AG08396 (cell line): Measurements from ENCODE around the gene PITPNC1.
"Not testable (repeated sequence)": the region's sequence is repeated elsewhere in the genome, so short reads cannot be mapped to it uniquely, and the experiment has no call there.

Experiments used
- DNase-seq: peaks from one replicate; pipeline ENCODE4 v3.0.0; 2012; ENCODE audit warnings: low spot score, mixed read lengths

Gene PITPNC1

DNA sequence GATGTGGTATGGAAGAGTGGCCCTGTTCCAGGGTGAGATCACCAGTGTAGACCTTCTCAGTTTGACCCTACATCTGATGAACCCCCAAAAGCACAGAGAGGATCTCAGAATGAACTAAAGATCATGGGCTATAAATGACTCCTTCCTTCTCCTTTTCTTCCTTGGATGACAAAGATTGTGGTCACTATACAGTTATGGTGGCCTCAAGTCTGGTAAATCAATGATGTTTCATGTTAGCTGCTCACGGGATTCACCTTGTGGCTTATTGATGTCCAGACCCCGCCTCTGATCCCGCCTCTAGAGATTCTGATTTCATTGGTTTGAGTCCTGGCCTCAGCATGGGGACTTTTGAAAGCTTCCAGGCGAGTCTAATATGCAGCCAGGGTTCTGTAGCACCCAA, 112.2 kb downstream of the PITPNC1 start:
- DNase-seq, result no peak

DNA sequence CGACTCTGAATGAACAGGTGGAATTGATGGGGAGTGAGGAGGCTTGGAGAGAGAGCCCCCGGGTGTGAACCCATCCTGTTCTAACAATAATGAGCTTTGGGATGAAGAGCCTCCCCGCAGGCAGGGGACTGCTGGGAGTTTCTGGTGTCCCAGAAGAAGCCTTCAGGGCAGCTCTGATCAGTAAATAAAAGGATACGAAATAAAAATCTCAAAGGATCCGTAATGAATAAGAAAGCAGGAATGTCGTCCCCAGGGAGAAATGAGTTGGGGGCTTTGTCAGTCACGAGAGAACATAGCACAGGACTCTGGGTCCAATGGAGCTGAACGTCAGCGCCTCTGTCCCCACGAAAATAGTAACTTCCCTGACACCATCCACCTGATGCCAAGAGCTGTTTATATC, 113.4 kb downstream of the PITPNC1 start:
- DNase-seq, result no peak

DNA sequence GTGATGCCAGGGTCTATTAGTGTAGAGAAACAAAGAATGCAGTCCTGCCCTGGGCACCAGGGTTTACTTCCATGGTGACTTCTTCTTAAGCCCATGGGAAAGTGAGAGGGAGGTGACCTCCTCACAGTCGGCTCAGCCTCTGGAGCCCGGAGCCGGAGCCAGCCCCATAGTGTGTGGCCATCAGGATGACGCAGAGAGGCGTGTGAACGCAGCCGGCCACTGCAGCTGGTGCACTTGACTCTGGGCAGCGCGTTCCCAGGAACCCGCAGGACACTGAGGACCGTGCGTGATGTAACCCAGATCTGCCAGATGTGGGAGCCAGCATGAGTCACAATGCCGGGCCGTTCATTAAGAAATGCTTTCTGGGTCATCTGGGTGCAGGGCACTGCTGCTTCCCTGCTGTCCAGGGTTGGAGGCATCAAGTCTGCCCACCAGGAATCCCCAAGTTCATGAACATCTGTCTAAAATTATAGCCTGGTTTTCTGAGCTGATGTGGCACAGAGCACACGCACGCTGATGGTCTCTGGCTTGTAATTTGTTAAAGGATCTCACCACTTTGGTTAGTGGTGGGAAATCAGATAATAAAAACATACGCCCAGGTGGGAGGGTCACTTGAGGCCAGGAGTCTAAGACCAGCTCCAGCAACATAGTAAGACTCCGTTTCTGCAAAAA, 114.1 kb downstream of the PITPNC1 start:
- DNase-seq, result peak; percentile 93

DNA sequence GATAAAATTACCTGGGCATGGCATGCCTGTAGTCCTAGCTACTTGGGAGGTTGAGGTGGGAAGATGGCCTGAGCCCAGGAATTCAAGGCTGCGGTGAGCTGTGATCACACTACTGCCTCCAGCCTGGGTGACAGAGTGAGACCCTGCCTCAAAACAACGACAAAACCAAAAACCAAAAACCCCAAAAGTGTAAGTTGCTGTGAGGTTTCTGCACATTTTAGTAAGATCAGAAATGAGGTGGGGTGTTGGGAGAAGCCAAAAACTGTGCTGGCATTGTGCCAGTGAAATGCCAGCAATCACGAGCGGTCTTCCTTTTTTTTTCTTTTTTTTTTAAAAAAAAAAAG, 114.6 kb downstream of the PITPNC1 start:
- no peak for DNase-seq

DNA sequence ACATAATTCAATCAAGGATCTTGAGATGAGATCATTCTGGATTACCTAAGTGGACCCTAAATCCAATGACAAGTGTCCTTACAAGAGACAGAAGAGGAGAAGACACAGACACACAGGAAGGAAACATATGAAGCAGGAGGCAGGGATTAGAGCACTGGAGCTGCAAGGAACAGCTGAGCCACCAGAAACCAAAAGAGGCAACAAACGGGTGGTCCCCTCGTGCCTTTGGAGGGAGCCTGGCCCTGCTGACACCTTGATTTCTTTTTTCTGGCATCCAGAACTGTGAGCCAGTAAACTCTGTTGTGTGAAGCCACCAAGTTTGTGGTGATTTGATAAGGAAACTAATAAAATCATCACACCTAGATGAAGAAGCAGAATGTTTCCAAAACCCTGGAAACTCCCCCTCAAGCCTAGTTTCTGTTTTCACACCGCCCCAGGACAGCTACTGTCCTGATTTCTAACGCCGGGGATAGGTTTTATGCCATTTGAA, 115.2 kb downstream of the PITPNC1 start:
- no peak for DNase-seq

DNA sequence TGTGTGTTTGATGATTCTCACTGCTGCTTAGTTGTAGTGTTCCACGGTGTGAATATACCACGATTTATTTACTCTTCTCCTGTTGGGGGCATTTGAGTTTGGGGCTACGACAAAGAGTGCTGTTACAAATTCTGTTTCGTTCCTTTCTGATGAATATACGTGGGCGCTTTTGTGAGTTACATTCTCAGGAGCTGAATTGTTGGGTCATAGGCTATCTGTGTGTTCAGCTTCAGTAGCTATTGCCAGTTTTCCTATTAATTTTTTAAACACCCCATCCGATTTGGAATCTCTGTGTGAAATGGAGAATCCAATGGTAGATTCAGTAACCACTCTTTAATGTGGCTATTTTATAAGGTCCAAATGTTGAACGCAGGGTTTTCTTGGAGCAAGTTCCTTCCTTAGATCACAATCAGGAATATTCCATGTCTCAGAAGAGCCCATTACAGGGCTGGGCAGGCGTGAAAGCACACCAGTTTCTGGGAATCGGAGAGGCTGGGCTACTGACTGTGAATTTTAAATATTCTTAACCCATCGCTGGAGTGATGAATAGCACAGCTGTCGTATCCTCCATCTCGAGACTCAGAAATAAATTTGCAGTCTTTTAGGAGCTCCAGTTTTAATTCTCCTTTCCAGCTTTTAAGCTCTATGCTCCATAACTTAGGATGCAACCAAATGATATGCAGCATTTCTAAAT, 115.9 kb downstream of the PITPNC1 start:
- no peak for DNase-seq

DNA sequence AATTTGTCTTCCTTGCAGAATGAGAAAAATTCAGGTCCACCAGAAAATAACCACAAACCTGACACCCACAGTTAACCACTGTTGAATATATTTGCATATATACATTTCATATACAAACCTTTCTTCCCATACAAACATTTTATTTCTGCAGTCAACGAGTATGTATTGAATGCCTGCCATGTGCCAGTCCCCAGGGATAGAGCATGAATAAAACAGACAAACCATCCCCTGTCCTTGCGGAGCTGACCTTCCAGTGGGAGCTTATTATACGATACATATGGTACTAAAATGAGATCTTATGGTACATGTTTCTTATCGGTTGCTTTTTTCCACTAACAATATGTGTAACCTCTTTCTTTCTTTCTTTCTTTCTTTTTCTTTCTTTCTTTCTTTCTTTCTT, 116.7 kb downstream of the PITPNC1 start:
- no peak for DNase-seq

DNA sequence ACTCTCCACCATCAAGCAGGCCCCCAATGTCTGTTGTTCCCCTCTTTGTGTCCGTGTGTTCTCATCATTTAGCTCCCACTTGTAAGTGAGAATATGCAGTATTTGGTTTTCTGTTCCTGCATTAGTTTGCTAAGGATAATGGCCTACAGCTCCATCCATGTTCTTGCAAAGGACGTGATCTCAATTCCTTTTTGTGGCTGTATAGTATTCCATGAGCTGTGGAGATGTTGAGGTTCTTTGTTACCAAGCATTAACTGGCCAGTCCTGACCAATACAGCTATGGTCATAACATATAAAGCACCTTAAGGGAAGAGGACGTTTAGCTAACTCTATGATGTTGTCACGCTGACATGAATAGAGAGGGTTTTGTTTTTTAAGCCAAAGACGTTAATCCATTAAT, 118.5 kb downstream of the PITPNC1 start:
- not testable (repeated sequence) for DNase-seq

DNA sequence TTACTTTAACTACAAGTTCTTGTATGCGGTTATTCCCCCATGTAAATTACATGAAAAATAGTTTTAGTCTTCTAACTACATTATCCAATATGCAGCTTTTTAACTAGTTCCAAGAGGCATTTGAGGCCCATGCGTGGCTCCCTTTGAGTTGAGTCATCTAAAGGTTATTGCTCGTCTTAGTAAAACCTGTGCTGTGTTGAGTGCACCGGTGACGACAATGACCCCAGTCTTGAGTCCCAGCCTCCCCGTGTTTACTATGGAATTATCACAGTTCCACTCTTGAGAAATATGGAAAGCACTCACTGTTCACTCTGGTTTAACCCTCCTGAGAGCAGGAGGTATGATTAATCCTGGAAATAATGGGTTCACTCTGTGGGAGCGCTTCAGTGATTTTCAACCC, 119.2 kb downstream of the PITPNC1 start:
- DNase-seq, result no peak

DNA sequence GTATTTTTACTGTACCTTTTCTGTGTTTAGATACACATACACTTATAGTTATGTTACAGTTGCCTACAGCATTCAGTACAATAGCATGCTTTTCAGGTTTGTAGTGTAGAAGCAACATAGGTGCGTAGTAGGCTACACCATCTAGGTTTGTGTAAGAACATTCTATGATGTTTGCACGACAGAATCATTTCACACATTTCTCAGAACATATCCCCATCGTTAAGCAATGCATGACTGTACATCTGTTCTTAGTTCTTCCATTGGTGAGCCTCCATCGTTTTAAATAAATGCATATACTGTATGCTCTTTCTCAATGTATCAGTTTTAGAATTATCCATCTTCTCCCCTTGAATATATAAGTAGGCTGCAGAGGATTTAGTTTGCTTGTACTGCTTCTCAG, 122.6 kb downstream of the PITPNC1 start:
- DNase-seq, result no peak

DNA sequence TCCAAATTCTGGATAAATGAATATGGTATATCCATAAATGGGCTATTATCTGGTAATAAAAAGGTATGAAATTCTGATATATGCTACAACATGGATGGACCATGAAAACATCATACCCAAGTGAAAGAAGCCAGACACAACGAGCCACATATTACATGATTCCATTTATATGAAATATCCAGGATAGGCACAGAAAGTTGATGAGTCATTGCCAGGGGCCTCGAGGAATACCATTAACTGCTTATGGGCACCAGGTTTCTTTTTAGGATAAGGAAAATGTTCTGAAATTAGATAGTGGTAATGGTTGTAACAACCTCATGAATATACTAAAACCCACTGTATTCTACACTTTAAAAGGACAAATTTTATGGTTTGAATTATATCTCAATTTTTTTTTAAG, 123.2 kb downstream of the PITPNC1 start:
- DNase-seq, result no peak

DNA sequence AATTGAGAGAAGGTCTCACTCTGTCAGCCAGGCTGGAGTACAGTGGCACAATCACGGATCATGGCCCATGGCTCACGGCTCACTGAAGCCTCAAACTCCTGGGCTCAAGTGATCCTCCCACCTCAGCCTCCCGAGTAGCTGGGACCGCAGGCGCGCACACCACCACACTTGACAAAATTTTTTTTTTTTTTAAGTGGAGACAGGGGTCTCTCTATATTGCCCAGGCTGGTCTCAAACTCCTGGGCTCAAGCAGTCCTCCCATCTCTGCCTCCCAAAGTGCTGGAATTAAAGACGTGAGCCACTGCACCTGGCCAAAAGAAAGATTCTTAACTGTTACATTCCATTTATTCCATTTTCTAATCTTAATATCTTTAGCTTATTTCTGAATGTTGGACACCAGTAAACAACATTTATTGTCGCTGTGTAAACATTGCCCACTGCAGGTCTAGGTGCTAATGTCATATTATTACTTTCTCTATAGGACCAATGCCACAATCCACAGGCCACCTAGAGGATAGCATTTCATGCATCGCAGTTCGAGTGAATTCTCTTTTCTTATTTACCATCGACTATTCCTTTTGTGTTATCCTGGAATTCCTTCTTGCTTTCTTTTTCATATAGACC, 123.7 kb downstream of the PITPNC1 start:
- DNase-seq, result no peak

DNA sequence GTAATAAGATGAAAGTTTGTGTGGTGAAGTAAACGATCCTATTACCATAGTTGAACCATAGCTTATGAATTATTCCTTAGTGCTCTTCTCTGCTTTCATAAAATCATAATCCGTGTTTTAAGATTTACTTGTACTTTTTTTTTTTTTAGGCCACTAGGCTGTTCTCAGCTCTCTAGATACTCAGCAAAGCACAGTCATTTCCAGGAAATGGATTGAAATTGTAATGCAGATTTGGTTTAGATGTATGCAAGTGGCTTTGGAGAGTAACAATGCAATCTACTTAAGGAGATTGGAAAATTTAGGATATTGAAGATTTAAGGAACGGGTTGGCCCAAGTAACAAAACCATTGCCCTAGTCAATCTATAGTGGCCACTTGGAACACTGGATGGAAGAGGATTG, 125.1 kb downstream of the PITPNC1 start:
- DNase-seq, result no peak

DNA sequence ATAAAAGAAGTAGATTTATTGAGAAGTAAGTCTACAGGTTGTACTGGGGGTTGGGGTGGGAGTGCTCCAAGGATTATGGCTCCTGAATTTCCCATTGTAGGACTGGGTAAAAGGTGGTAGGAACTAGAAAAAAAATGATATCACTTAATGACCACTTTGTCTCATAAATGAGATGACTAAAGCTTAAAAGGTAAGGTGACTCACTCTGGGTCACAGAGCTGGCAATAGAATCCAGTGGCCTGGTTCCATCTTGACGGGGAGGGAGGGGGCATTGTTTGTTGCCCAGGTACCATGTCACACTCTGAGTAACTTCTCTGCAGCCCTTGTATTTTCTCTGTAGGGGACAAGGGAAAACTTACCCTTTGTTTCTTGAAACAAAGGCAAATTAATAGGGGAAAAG, 126.1 kb downstream of the PITPNC1 start:
- DNase-seq, result no peak

DNA sequence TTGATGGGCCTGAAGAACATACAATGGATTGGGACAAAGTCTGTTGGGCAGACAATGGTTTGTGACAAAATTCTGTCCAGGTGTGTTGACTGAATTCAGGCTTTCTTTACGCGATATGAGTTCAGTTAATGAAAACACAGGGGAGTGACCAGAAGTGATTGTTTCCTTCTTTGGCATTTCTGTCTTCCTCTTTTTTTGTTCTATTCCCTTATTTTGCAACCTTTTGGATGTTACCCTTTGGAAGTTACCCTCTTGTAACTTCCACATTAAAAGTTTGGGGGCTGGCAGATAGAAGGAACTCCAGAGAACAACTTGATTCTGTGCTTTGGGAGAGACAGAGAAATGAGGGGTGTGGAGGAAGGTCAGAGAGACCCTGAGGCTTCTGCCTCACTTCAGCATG, 126.7 kb downstream of the PITPNC1 start:
- no peak for DNase-seq

DNA sequence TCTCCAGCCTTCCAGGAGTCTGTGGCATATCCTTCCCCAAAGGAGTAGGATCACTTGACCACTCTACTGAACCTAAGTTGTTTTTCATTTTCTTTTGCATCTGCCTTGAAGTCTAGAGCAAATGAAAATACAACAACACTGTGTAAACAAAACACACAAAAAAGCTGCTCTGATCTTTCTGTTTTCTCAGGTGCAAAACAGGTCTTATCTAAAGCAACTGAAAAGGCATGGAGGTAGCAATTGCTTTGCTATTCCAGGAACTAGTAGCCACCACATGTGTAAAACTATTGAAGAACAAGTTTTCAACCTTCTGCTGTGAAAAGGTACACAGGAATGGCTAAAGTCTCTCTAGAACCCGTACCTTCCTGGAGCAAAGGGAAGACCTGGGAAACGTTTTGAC, 127.1 kb downstream of the PITPNC1 start:
- no peak for DNase-seq

DNA sequence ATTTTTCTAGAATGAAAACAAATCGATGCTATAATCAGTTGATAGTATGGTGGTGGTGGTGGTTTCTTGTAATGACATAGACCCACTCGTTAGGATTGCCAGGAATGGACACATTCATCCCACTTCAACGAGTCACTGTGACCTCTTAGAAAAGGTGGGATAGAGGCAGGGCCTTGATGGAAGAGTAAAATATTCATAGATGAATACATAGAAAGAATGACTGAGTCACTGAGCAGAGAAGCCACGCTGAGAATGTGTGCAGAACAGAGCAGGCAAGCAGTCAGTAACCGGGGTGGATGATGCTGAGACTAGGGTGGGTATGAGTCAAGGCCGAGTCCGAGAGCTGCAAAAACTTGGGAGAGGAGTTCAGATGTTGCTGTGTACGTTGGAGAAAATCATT, 129.9 kb downstream of the PITPNC1 start:
- DNase-seq, result peak; percentile 60

DNA sequence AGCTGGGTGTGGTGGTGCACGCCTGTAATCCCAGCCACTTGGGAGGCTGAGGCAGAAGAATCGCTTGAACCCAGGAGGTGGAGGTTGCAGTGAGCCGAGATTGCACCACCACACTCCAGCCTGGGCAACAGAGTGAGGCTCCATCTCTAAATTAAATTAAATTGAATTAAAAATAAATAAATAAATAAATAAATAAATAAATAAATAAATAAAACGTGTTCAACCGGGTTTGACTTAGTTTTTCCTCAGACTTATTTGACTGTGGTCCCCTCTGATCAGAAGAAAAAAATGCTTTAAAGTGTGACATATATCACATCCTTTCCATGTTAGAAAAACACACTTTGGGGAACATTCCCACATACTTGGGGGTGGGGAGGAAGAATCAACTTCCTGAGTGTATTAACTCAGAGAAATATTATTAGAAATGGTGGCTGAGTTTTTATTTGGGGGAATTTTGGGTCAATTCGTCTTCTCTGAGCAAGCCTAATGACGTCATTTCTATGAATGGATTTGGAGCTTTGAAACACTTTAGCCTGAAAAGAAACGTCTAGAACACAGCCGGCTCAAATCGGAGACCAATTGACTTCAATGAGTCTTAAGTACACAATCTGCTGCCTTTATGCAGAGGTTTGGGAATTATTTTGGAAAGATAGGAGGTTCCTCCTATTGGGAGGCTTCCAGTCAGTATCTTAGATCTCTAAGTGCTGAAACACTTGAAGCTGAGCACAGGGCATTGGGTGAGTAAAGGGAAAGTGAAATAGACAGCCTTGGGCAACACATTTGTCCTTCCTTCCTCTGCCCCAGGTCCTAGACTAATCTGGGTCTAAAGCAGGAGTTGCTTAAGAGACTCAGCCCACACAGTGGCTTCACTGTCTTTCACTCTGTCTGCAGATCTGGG, 132.6 kb downstream of the PITPNC1 start:
- no peak for DNase-seq

DNA sequence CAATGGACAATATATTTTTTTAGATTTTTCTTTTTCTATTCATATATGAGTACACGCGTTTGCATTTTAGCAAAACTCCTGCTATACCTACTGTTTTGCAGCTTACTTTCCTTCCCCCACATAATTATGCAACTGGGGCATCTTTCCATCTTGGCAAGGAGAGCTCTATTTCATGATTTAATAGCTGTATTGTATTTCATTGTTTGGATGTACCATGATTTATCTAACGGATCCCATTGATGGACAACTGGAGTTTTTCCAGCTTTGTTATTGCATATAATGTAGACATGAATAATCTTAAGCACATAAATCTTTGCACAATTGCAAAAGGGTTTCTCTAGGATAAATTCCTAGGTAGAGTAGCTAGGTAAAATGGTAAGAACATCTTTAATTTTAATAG, 133.9 kb downstream of the PITPNC1 start:
- no peak for DNase-seq

DNA sequence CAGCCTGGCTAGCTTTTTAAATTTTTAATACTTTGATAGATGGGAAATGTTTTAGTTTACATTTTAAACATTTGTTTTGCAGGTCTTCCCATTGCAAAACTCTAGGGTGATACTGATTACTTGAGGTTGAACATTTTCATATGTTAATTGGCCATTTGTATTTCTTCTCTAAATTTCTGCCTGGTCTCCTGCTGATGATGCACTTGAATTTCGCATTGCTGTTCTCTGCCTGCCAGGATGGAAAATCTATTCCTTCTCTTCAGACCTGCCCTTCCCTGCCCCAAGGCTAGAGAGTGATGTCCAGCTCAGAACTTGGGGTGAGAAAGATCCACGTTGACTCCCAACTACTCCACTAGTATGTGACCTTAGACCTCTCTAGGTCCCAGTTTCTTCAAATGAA, 134.7 kb downstream of the PITPNC1 start:
- DNase-seq, result no peak

DNA sequence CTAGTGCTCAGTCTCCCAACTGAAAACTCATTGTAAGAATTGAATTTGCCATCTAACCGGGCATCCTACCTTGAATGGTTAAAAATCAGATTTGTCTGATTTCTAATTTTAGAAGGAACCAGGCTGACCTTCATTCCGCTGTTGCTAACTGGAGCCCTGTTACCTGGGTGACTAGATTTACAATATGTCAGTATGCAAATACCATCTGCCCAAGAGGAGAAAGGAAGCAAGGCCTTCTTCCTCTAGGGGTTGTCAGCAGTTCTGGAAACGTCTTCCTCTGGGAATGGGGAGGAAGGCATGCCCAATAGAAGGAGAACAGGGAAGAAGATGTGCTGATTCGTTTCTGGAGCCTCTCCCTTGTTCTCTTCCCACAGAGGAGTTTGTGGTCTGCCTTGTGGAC, 137.9 kb downstream of the PITPNC1 start:
- DNase-seq, result no peak

DNA sequence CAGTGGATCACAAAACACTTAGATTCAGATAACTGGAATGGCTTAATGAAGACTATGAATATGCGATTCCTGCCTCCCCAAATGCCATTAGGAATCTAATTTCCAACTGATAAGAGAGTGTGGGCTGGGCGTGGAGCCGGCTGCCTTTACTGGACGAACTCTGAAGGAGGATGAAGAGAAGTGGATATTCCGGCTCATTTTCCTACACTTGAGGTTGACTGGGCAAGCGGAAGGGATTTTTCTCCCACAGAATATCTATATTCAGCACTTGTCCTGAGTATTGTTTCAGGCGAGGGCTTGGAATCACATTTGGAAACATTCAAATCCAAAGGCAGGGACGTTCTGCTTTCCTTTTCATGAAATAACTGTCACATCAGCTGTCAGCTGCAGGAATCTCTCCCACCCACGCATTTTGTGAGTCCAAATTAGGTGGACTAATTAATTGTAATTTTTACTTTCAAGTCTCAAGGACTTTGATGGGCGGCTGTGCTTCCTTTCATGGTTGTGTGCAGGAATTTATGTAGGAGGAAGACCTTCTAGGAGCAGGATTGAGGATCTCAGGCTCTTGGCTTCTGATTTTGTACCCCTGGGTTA, 138.5 kb downstream of the PITPNC1 start:
- DNase-seq, result no peak
